NCI-H82 treated with DMSO at 0.1 percent for 48 hours (cell line): ENCODE data around the gene PRUNE2.
"Not testable (repeated sequence)": the region's sequence is repeated elsewhere in the genome, so short reads cannot be mapped to it uniquely, and the experiment has no call there.

Experiments
- DNase-seq: peaks from one replicate; lab custom pipeline; 2025; ENCODE audit not compliant: unreplicated experiment; lab: John Stamatoyannopoulos, UW

The PRUNE2 gene

GRCh38 chr9:76700916-76701315 lies 205.0 kb downstream of the PRUNE2 start:
- no peak for DNase-seq

DNA sequence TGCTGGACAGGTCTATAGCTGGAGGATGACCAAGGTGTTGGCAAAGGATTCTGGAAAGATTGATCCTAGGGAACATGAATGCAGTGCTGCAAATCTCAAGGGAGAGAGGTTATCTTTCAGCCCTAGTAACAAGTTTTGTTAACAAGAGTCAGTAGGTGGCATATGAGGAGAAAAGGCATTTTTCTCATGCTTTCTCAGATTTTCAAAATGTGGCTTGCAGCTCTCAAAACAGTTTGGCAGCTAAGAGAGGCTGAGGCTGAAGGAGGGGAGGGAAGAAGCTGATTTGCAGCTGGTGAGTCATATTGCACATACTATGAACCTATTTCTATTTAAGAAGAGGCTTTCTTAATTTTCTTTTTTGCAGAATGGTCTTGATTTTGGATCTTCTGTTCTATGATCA lies 205.9 kb downstream of the PRUNE2 start:
- DNase-seq, result no peak

DNA sequence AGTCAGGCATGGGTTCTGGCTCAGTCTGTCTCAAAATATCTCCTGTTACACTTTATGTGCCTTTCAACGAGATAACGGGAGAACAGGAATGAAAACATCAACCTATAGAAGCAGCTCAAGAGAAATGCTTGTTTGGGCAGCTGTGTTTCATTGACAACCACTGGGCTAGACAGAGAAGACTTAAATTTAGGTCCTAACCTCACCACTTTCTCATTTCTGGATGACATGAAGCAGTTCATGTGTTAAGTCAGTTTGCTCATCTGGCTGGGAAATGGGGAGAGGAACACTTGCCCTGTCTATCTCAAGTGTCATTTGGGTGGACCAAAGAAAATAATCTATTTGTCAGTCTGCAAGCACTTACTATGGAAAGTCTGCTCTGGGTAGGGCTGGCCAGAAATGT lies 208.4 kb downstream of the PRUNE2 start:
- no peak for DNase-seq

DNA sequence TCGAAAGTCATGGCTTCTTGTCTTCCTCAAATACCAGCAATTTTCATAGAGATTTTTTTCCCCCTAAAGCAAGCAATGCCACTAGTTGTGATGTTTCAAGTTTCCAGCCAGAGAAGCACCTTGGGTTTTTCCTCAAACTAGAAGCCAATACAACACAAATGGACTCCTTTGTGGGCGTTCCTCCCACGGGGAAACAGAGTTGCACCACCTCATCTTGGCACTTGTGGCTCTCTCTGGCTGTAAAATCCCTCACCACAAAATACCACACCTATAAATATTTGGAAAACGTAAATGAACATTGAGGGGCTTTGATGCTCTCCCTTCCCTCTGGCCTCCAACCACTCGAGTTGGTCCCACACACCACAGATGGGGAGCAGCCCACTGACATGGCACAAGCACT lies 208.8 kb downstream of the PRUNE2 start:
- DNase-seq, result no peak

DNA sequence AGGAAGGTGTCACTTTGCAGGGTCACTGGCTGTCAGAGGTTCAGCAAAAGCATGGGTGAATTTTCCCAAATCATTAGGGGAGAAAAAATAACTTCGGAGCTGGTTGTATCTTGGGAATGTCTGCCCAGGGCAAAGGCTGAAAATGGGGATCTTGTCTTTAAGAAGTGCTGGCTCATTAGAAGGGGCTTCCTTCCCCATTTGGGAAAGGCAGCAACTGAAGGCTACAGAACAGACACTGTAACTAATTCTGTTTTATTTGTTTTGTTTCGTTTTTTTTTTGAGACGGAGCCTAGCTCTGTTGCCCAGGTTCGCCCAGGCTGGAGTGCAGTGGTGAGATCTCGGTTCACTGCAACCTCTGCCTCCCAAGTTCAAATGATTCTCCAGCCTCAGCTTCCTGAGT lies 212.0 kb downstream of the PRUNE2 start:
- DNase-seq, result no peak

DNA sequence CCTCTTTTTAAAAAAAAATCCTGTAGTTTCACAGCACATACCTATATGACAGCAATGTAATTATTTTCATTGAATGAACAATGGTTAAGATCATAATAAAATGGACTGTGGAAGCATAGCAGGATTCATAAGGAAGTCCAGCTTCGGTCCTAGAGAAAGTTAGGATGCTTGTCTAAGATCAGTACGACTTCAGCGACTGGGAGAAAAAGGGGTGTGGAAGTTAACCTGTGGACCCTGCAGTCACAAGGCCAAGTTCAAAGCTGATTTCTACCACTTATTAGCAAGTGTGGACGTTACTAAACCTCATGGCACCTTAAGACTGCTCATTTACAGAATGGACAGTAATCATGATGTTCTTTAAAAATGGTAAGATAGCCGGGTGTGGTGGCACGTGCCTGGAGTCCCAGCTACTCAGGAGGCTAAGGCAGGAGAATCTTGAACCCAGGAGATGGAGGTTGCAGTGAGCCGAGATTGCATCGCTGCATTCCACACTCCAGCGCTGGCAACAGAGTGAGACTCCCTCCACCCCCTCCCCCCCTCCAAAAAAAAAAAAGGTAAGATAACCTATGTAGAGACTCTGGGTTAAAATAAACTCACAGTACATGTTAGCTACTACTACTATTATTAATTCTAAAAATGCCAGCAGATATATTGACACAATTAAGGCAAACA lies 213.3 kb downstream of the PRUNE2 start:
- no peak for DNase-seq

- peak; percentile 61 for DNase-seq
Observed at GRCh38 chr9:76691517-76692313, 214.2 kb downstream of the PRUNE2 start.

- no peak for DNase-seq
Observed at GRCh38 chr9:76690973-76691370, 214.9 kb downstream of the PRUNE2 start.

- DNase-seq, result no peak
Observed at GRCh38 chr9:76690246-76690972, 215.5 kb downstream of the PRUNE2 start.

DNA sequence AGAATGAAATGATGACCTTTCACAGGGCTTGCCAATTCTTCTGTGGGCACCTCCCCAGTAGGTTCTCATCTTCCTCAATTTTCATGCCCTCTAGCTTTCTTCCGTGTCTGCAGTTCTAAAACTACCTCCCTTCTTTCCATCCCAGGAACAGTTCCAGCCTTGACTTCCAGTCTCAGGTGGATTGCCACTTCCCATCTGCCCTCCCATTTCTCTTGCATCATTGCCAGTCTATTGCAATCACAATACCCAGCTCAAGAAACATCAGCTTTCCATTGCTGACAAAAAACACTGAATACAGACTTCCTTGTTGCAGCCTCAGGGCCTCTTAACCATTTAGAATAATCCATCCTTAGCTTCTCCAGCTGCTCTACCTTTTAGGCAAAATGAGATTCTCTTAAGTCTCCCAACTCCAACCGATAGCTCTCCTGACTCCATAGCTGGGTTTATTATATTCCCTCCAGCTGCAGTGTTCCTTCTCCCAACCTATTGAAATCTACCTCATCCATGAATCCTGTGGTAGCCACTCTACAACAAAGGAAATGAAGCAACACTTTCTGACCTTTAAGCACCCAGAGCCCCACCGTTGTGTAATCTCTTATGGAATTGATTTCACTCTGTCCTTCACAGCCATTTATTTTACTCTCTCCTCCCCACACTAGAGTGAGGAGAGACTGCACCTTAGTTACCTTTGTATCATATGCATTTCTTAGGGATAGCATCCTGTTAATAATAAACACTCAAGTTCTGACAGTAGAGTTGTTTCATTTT lies 217.3 kb downstream of the PRUNE2 start:
- no peak for DNase-seq

GRCh38 chr9:76687861-76688391 lies 218.0 kb downstream of the PRUNE2 start:
- no peak for DNase-seq

DNA sequence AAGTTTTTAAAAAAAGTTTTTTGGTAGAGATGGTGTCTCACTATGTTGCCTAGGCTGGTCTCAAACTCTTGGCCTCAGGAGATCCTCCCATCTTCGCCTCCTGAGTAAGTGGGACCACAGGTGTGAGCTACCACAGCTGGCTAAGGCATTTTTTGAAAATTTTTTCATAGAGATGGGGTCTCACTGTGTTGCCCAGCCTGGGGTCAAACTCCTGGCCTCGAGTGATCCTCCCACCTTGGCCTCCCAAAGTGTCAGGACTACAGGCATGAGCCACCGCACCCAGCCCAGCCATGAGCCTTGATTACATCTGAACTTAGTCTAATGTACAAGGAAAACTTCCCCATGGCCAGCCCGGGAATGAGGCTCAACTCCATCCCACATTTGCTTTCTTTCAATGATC lies 219.2 kb downstream of the PRUNE2 start:
- DNase-seq, result no peak

DNA sequence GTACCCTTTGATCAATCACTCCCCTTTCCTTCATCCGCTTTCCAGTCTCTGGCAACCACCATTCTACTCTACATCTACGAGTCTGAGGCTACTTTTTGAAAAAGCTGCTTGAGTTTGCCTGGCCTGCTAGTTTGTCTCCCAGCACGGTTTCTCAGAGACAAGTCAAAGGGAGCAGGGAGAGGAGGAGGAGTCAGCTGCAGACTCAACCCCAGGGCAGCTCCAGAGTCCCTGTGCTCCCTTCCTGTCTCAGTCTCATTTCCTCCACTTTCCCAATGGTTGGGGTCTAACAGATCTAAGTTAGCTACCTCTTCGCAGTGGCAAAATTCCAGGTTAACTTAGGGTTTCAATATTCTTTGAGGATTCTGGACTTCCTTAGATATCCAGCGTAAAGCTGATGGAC lies 221.7 kb downstream of the PRUNE2 start:
- no peak for DNase-seq

DNA sequence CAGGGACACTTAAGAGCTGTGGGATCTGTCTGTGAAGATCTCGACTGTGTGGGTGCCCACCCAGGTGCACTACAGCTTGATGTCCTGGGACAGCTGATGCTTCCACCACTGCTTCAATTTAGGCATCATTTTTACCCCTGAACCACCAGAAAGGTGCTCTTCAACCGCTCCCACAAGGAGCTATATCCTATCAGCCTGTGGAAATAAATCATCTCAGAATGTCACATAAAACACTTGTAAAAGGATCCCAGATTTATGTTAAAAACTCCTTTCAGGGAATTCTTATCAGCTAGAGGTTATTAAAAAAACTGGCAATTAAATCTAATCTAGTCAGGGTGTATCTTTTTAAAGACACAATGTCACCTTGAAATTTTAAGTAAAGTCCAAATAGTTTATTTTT lies 224.4 kb downstream of the PRUNE2 start:
- no peak for DNase-seq

DNA sequence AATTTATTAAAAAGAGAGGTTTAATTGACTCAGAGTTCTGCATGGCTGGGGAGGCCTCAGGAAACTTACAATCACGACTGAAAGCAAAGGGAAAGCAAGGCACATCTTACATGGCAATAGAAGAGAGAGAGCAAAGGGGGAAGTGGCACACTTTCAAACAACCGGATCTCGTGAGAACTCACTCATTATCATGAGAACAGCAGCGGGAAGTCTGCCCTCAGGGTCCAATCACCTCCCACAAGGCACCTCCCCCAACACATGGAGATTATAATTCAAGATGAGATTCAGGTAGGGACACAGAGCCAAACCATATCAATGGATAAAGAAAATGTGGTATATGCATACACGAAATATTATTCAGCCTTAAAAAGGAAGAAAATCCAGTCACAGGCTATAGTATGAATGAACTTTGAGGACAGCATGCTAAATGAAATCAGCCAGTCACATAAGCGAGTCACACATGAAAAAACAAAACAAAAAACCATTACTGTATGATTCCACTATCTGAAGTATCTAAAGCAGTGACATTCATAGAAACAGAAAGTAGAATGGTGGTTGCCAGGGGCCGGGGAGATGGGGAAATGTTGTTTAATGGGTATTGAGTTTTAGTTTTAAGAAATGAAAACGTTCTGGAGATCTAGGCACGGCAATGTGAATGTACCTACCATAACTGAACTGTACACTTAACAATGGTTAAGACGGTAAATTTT lies 225.0 kb downstream of the PRUNE2 start:
- no peak for DNase-seq

DNA sequence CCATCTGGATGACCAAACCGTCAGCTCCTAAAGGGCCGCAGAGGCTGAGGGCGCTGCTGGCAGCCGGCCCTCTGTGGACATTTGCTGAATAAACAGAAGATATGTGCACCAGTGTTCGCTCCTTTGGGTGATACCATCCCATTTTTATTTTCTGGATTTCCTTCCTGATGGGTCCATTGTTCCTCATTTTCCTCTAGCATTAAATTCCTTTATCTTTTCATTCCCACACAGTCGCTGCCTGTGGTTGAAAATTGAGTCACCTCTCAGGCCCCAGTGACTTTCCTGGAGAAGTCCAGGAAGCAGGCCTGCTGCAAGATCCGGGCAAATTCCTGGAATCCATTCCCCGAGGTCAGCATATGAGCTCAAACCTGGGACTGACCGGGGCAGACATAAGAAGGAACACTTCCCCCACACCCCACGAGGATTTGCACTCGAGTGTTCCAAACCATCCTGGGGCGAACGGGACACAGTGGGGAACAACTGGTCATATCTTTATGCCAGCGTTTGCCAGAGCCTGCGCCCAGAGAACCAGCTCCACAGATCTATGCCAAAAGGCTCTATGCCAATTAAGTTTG lies 228.3 kb downstream of the PRUNE2 start:
- DNase-seq, result no peak

GRCh38 chr9:76676857-76677256 lies 229.1 kb downstream of the PRUNE2 start:
- DNase-seq, result no peak

GRCh38 chr9:76667521-76667957 lies 238.4 kb downstream of the PRUNE2 start:
- DNase-seq, result no peak

DNA sequence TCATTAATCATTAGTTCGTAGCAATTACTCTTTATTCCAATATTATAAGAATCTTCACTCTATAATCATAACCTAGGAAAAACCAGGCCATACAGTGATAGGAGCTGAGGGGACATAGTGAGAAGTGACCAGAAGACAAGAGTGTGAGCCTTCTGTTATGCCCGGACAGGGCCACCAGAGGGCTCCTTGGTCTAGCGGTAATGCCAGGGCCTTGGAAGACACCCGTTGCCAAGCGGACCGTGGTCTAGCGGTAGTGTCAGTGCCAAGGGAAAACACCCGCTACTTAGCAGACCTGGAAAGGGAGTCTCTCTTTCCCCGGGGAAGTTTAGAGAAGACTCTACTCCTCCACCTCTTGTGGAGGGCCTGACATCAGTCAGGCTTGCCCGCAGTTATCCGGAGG lies 239.9 kb downstream of the PRUNE2 start:
- DNase-seq, result not testable (repeated sequence)

GRCh38 chr9:76665458-76665857 lies 240.5 kb downstream of the PRUNE2 start:
- no peak for DNase-seq
